HCT116 (cell line): ENCODE measurements around the gene POLDIP2. TPM values are rescaled to one million over a fixed set of nuclear protein-coding genes. Genes with fewer than 3 reads are reported as not detected.

Source experiments
- ATAC-seq: fragments of 200-7000 bp; cut with Tn5 transposase; 2 replicates; pipeline ENCODE4 v1.9.1; 2020; ENCODE audit warnings: mild to moderate bottlenecking, moderate library complexity
- BruUV-seq: library from RNA; stranded (reverse); fragments of 400-500 nt; replicated peaks from 2 replicates; lab custom pipeline; 2021; lab: Mats Ljungman, UMichigan
- CTCF ChIA-PET: fragments of 300-600 bp; sonication (Branson Sonifier 250); formaldehyde crosslinking; loops from one replicate; lab custom pipeline; 2021; ENCODE audit warnings: antibody characterized with exemption; lab: Charles Lee
- POLR2A ChIA-PET: fragments of 300-600, 350-600 bp; sonication (Branson Sonifier 250); formaldehyde crosslinking; loops from one replicate; lab custom pipeline; 2021; ENCODE audit warnings: antibody characterized with exemption; lab: Charles Lee
- RAD21 ChIA-PET, 2 experiments: fragments of 300-600 bp; sonication (Branson Sonifier 250); formaldehyde crosslinking; loops; one replicate each; lab custom pipeline; 2023; ENCODE audit warnings: low total read pairs in 2 of 2; ENCODE audit not compliant: uncharacterized antibody in 2 of 2, unreplicated experiment in 2 of 2, low non-redundant PET in 1 of 2; lab: Charles Lee
- DNase-seq: peaks from one replicate; pipeline ENCODE4 v3.0.0-alpha.2; 2010; ENCODE audit warnings: low read depth, low spot score
- H2AFZ ChIP-seq: fragments of 200-600 bp; shearing (Covaris generic), sonication (generic); 2 replicates; pipeline ENCODE4 v1.6.1; 2017; ENCODE audit warnings: low read depth, mixed run types, mixed read lengths, antibody characterized with exemption, low read length; ENCODE audit not compliant: poor library complexity, severe bottlenecking
- H3K27ac ChIP-seq: 2 replicates; pipeline ENCODE4 v1.5.1; 2012; ENCODE audit warnings: low read depth, low read length
- H3K27me3 ChIP-seq: fragments of 200-600 bp; sonication (generic); 2 replicates; pipeline ENCODE4 v1.6.1; 2016; ENCODE audit warnings: mixed run types, low read length, mixed read lengths; ENCODE audit not compliant: insufficient read depth
- H3K36me3 ChIP-seq, 2 experiments: fragments of 200-500 bp in 1 of 2; fragments of 200-600 bp in 1 of 2; sonication (Bioruptor generic) in 1 of 2; sonication (generic) in 1 of 2; 2 replicates each; pipeline versions ENCODE4 v1.5.1 to v1.6.1; 2014 to 2016; ENCODE audit warnings: low read length in 2 of 2, inconsistent platforms in 1 of 2, mixed read lengths in 1 of 2, mixed run types in 1 of 2; ENCODE audit not compliant: insufficient read depth in 2 of 2, control insufficient read depth in 1 of 2
- H3K4me1 ChIP-seq, 2 experiments: fragments of 200-600 bp in 1 of 2; sonication (generic) in 1 of 2; 2 replicates each; pipeline versions ENCODE4 v1.5.1 to v1.6.1; 2012 to 2017; ENCODE audit warnings: low read length in 2 of 2, inconsistent platforms in 1 of 2, mild to moderate bottlenecking in 1 of 2, mixed read lengths in 1 of 2, mixed run types in 1 of 2, moderate library complexity in 1 of 2; ENCODE audit not compliant: insufficient read depth in 2 of 2, control insufficient read depth in 1 of 2
- H3K4me2 ChIP-seq: fragments of 200-600 bp; sonication (generic); 2 replicates; pipeline ENCODE4 v1.6.1; 2017; ENCODE audit warnings: mixed run types, low read length, mixed read lengths
- H3K4me3 ChIP-seq, 2 experiments: fragments of 200-600 bp in 1 of 2; sonication (generic) in 1 of 2; replicated peaks in 1 of 2; 2 replicates each; pipeline ENCODE4 v1.5.1; 2011 to 2016; ENCODE audit warnings: low read length in 2 of 2, control low read depth in 1 of 2, low read depth in 1 of 2, mild to moderate bottlenecking in 1 of 2, mixed read lengths in 1 of 2, mixed run types in 1 of 2
- H3K79me2 ChIP-seq: fragments of 200-600 bp; sonication (generic); 2 replicates; pipeline ENCODE4 v1.6.1; 2017; ENCODE audit warnings: mild to moderate bottlenecking, mixed run types, low read length, moderate library complexity, mixed read lengths; ENCODE audit not compliant: insufficient read depth
- H3K9ac ChIP-seq: fragments of 200-600 bp; sonication (generic); 2 replicates; pipeline ENCODE4 v1.6.1; 2016; ENCODE audit warnings: low read length, mixed read lengths
- H3K9me2 ChIP-seq: fragments of 200-600 bp; sonication (generic), shearing (Covaris generic); 2 replicates; pipeline ENCODE4 v1.6.1; 2017; ENCODE audit warnings: mixed run types, mild to moderate bottlenecking, moderate library complexity; ENCODE audit not compliant: insufficient read depth
- H3K9me3 ChIP-seq, 2 experiments: fragments of 200-500 bp in 1 of 2; fragments of 200-600 bp in 1 of 2; sonication (Bioruptor generic) in 1 of 2; sonication (generic) in 1 of 2; 2 replicates each; pipeline ENCODE4 v1.6.1; 2014 to 2017; ENCODE audit warnings: low read length in 2 of 2, mixed read lengths in 2 of 2, inconsistent platforms in 1 of 2, low read depth in 1 of 2, mild to moderate bottlenecking in 1 of 2, mixed run types in 1 of 2, moderate library complexity in 1 of 2; ENCODE audit not compliant: control insufficient read depth in 1 of 2, insufficient read depth in 1 of 2
- H4K20me1 ChIP-seq: fragments of 200-600 bp; sonication (generic), shearing (Covaris generic); 2 replicates; pipeline ENCODE4 v1.6.1; 2017; ENCODE audit warnings: mixed run types, mild to moderate bottlenecking, moderate library complexity; ENCODE audit not compliant: insufficient read depth
- CBX3 ChIP-seq: IDR thresholded peaks from 2 replicates; pipeline ENCODE4 v1.6.1; 2012; ENCODE audit warnings: low read depth
- JUND ChIP-seq: IDR thresholded peaks from 2 replicates; pipeline ENCODE4 v1.6.1; 2012
- RAD21 ChIP-seq: IDR thresholded peaks from 2 replicates; pipeline ENCODE4 v1.6.1; 2012; ENCODE audit warnings: low read depth, mild to moderate bottlenecking
- SIN3A ChIP-seq: IDR thresholded peaks from 2 replicates; pipeline ENCODE4 v1.6.1; 2012; ENCODE audit warnings: low read depth
- SP1 ChIP-seq: IDR thresholded peaks from 2 replicates; pipeline ENCODE4 v1.6.1; 2012; ENCODE audit warnings: low read depth
- TCF7L2 ChIP-seq: IDR thresholded peaks from 2 replicates; pipeline ENCODE4 v1.7.0; 2011; ENCODE audit warnings: borderline replicate concordance, inconsistent platforms; ENCODE audit not compliant: insufficient read depth, insufficient read length; ENCODE audit errors: extremely low read depth
- ZFX ChIP-seq: fragments of 450-650 bp; IDR thresholded peaks from 2 replicates; pipeline ENCODE4 v1.6.1; 2017
- ZNF274 ChIP-seq: fragments of 200-500 bp; sonication (Bioruptor generic); IDR thresholded peaks from 2 replicates; pipeline ENCODE4 v1.6.1; 2014; ENCODE audit warnings: mild to moderate bottlenecking, low read depth, low read length, inconsistent platforms
- intact Hi-C: fragments of 100-400 bp; cut with micrococcal nuclease; formaldehyde crosslinking; loops from 2 replicates; pipeline ENCODE4 v1.10.0; 2022
- total RNA-seq: library from RNA; stranded (reverse); gene quantifications from one replicate; pipeline ENCODE4 v1.2.1, GENCODE V29; 2021; ENCODE audit not compliant: unreplicated experiment
- TF ChIP-seq, protein P1 (sequence below): IDR thresholded peaks from 2 replicates; pipeline ENCODE4 v1.6.1; 2012
- TF ChIP-seq, protein P2 (sequence below): IDR thresholded peaks from 2 replicates; pipeline ENCODE4 v1.6.1; 2011; ENCODE audit warnings: mild to moderate bottlenecking, low read length, moderate library complexity; ENCODE audit not compliant: insufficient replicate concordance; ENCODE audit errors: extremely low read depth

The POLDIP2 gene
- total RNA-seq, 1 experiment from 2014 or later, result 78.0 TPM

DNA sequence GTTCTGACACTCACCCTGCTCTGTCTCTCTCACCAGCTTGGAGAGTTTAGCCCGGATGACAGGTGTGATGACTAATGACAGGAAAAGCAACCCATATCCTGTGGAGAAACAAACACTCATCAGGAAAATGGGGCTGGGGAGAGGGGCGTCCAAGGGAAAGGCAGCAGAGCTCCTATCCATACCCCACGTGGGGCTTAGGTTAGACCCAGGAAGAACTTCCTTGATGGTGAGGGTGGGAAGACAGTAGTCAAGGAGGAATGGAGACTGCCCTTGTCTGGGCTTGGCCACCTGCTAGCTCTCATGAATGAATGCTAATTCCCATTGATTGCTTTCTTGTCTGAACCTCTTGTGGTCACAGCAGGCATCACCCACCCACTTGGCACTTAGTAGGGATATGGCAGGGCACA, 44.9 kb upstream of the POLDIP2 start:
- no peak for TF ChIP-seq ZFX
- no peak for TF ChIP-seq JUND
- TF ChIP-seq RAD21, result no peak
- TF ChIP-seq, protein P1, sequence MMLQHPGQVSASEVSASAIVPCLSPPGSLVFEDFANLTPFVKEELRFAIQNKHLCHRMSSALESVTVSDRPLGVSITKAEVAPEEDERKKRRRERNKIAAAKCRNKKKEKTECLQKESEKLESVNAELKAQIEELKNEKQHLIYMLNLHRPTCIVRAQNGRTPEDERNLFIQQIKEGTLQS, result no peak
- TF ChIP-seq, protein P2, sequence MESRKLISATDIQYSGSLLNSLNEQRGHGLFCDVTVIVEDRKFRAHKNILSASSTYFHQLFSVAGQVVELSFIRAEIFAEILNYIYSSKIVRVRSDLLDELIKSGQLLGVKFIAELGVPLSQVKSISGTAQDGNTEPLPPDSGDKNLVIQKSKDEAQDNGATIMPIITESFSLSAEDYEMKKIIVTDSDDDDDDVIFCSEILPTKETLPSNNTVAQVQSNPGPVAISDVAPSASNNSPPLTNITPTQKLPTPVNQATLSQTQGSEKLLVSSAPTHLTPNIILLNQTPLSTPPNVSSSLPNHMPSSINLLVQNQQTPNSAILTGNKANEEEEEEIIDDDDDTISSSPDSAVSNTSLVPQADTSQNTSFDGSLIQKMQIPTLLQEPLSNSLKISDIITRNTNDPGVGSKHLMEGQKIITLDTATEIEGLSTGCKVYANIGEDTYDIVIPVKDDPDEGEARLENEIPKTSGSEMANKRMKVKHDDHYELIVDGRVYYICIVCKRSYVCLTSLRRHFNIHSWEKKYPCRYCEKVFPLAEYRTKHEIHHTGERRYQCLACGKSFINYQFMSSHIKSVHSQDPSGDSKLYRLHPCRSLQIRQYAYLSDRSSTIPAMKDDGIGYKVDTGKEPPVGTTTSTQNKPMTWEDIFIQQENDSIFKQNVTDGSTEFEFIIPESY, result no peak
- TF ChIP-seq SIN3A, result no peak
- no peak for TF ChIP-seq ZNF274
- TF ChIP-seq CBX3, result no peak
- no peak for TF ChIP-seq SP1
- TF ChIP-seq TCF7L2, result no peak
- H3K4me3 ChIP-seq, result no peak overlapping the region
- intact Hi-C loops, result no loop called here
- H3K9me2 ChIP-seq, result no peaks in the 10 kb centered on the region
- no TSS peak for BruUV-seq
- peaks cover 12% of the 10 kb centered on the region; the same call in 1 of the 2 replicates for H3K79me2 ChIP-seq
- H3K9me3 ChIP-seq, result no peaks in the 10 kb centered on the region
- DNase-seq (no peak), ATAC-seq (no peak)
- H3K27me3 ChIP-seq, result no peaks in the 10 kb centered on the region
- no peak overlapping the region for H3K9ac ChIP-seq
- ChIA-PET POLR2A (no interaction called here), CTCF (no interaction called here), RAD21 (no interaction called here)
- no peak overlapping the region for H3K4me2 ChIP-seq
- H3K4me1 ChIP-seq, result peaks cover 4 to 17% of the 10 kb centered on the region in 2 experiments; a peak in 3 of 4 replicates
- no peak overlapping the region for H3K27ac ChIP-seq
- H4K20me1 ChIP-seq, result no peaks in the 10 kb centered on the region
- no peak overlapping the region for H2AFZ ChIP-seq
- H3K36me3 ChIP-seq, result peaks cover 20 to 24% of the 10 kb centered on the region in 2 experiments; a peak in 3 of 4 replicates
